GM19397 (cell line): ENCODE measurements around the gene FAM156B.
"Not testable (repeated sequence)": the region's sequence is repeated elsewhere in the genome, so short reads cannot be mapped to it uniquely, and the experiment has no call there.

Experiments used
- ATAC-seq: cut with Tn5 transposase; IDR thresholded peaks from one replicate; pipeline ENCODE4 v1.9.1; 2021; ENCODE audit warnings: mild to moderate bottlenecking, moderate library complexity; ENCODE audit not compliant: unreplicated experiment

FAM156B gene, protein sequence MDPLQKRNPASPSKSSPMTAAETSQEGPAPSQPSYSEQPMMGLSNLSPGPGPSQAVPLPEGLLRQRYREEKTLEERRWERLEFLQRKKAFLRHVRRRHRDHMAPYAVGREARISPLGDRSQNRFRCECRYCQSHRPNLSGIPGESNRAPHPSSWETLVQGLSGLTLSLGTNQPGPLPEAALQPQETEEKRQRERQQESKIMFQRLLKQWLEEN

DNA sequence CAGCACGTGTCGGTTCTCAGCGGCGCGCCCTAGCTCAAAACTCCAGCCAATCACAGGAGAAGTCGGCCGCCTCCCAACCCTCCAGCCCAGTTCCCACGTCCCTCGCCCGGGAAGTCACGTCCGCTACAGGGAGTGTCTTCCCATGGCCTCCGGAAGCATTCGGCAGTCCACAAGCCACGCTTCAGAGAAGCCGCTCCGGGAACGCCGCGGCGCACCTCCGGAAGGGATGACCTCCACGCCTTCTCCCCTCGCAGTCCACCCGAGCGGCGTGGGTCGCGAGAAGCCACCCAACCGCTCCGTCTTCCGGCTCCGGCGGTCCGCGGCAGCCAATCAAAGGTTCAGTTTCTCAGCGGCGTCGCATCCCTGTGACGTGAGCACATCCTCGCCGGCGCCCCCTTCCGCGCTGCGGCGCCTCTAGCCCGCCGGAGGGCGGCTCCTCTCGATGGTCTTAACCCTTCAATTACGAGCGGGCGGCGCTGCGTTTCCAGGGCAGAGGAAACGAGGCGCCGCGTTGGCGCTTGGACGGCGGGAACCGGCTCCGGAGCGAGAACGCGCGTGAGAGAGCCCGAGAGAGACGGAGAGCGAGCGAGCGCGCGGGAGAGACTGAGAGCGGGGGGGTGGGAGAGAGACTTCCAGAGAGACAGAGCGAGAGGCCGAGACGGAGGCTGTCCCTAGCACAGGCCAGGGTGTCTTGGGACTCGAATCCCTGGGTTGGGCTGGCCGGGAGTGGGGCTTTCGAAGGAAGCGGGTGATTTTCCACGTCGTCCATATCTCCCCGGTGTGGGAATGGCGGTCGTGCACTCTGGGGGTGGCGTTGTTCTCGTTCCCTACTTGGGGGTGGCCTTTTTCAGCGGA is at the start of gene FAM156B:
Gene FAM156B (plus strand): TSS at position 476 of the 855 bp plus-strand sequence. CDS start 9,896 bp downstream, outside the sequence.
- peak; percentile 90 for ATAC-seq

DNA sequence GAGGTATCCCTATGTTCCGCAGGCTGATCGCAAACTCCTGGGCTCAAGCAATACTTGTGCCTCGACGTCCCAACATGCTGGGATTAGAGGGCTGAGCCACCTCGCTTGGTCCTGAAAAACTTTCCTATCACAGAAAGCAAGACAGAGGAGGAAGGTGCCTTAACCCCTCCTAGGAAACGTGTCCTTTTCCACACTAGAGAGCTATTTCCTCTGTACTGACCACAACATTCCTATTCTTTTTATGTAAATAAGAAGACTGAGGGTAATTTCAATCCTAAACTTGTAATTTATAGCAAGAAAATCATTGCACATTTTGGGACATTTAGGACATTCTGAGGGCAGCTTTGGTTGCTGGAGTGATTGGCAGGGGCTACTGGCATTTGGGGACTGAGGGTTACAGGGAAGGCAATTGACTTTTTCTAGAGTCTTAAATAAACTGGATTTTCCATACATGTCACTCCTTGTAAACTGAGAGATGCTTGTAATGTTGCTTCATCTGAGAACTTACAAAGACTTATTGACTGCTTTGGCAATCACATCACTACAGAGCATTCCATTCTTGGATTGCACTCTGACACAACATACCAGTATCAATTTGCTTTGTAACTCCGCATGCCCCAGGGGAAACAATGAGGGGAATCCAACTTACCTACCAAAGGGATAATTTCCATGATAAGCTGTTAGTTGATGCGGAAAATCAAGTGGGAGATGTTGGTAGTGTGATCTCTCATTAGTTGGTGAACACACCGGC is 44.8 kb upstream of the FAM156B start:
- ATAC-seq = no peak

DNA sequence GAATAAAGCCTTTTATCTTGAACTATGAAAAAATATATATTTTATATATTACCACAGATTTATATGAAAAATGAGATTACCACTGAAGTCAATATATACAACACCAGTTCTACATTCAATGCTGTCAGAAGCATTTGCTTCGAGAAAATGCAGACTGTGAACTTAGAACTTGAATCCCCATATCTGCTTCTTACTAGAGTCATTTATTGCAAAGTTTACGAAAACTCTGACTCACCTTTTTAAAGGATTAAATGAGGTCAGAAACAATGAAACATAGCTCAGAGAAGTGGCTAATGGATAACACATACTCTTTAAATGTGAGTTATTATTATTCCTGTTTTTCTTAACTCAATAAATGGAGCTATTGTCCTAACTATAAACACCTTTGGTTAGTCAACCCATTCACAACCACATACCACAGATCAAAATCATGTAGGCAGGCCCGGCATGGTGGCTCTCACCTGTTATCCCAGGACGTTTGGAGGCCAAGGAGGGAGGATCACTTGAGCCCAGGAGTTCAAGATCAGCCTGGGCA is 40.1 kb upstream of the FAM156B start:
- not testable (repeated sequence) for ATAC-seq

DNA sequence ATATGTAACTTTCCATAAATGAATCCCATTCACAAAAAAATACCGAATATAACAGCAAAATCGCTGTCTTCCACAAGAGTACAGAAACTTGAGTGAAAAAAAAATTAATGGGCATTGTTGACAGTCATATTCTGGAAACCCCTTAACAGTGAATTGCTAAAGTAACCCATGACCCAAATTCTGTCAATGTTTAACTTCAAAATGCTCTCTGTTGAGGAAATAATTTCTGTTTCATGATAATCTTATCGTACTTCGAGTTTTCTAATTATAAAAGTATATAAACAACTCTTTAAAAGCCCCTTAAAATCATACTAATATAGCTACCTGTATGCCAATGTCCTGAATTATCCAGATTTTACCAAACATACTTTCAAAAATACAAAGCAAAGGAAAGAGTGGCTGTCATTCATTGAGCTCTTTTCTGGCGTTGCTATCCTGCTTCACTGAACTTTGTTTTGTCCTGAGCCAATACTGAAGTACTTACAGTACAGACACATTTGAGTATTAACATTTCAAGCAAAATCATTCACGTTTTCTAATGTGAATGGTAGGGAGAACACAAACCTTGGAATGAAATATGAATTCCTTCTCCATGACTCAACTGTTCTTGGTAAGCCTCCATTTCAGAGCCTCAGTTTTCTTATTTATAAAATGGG is 31.7 kb upstream of the FAM156B start:
- no peak for ATAC-seq

DNA sequence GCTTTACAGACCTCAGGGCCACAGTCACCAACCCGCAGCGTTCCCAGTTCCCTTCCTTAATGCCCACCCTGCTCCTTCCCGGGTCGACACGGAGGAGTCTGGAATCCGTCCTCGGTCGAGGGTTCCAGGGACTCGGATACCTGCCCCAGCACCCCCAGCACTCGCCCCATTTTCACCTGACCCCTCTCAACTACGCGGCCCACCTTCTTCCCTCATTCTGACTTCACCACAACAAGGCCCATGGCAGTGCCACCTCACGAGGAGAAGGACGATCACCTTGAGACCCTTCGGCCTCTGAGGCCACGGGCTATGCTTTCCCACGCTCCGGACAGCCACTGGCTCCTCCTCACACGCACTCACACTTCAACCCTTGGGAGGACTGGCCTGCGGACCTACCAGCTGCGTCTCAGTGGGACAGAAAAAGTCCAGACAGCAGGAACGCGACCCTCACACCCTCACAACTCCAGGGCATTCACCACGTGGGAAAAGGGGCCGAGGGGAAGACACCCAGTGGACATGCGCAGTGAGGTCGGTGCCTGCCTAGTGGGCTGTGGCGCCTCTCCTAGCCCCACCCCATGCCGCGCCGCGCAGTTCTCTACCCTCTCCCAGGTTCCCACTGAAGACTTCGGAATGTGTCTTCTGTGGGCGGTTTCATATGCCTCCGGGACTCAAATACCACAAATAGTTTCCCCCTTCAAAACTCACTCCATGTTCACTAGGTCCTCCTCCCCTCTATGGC is 29.4 kb upstream of the FAM156B start, which contains the start of gene XAGE3:
Gene XAGE3 (minus strand): TSS at position 474 of the 739 bp plus-strand sequence. CDS start 950 bp downstream, outside the sequence.
- ATAC-seq = no peak

DNA sequence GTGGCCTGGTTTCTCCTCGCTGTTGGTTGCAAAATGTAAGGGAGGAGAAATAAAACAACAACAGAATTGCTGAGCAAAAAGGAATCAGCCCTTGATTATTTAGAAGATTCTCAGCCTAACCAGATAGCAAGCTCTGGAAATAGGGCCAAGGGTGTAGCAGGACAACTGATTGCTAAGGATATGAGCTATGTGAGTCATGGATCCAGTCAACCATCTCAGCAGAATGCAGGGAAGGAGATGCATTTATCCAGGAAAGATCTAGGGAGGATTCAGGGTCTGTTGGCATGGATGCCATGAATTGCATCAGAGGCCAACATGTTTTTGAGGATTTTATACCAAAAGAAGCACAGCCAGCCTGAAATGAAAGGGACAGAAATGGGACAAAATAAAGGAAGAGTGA is 27.1 kb upstream of the FAM156B start:
- ATAC-seq = no peak

DNA sequence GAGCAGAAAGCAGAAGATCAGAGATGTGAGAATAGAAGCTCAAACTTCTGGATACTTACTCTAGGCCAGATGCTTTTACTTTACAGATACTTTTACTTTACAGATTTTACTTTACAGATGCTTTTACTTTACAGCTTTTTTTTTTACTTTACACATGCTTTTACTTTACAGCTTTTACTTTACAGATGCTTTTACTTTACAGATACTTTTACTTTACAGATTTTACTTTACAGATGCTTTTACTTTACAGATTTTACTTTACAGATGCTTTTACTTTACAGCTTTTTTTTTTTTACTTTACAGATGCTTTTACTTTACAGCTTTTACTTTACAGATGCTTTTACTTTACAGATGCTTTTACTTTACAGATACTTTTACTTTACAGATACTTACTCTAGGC is 23.3 kb upstream of the FAM156B start:
- ATAC-seq = not testable (repeated sequence)

DNA sequence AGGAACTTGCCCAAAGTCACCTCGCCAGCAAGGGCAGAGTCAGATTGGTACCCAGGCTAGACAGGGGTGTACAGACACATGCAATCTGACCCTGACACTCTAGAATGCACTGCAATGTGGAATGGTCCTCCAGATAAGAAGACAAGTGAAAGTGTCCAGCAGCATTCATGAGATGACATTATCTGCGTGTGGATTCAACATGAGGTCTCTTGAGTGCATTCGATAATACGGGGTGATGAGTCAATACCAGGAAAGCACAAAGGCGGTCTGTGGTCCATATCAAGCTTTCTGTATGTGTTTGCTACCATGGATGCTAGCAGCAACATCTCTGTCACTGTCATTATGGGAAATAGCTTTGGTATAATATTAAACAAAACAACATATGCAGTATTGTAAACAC is 22.5 kb upstream of the FAM156B start:
- no peak for ATAC-seq

DNA sequence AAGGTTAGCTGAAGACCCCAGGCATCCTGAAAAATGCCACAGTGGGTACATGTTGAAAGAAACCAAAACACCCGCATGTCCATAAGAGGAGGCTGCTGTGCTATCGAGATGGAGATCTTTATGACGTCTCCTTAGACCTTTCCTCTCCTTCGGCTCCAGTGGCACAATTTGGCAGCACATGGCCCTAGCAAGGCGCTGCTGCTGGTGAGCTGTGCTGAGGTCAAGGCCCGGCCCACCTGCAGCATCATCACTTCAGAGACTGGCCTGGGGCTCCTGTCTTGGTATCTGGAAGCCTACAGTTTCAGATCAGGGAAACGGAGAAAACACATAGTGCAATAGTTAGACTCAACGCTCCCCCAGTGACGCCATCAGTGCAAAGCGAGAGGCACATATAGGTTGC is 21.7 kb upstream of the FAM156B start:
- ATAC-seq = not testable (repeated sequence)

DNA sequence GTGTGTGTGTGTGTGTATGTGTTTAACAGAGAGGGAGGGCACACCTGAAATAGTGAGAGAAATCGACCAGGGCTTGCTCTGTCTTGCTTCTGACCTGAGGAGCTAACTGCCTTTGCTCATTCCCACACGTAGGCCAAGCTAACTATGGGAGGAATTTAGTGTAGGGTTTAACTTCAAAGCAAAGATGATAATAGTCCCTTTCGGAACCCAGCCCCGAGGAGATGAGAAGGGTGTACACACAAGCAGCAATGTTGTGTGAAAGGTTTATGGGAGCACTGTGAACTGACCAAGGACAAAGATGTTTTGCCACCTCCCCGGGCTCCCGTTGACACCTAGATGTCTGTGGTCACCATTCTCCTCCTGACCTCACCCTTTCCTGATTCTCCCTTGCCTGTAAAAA is 20.7 kb upstream of the FAM156B start:
- ATAC-seq = not testable (repeated sequence)

DNA sequence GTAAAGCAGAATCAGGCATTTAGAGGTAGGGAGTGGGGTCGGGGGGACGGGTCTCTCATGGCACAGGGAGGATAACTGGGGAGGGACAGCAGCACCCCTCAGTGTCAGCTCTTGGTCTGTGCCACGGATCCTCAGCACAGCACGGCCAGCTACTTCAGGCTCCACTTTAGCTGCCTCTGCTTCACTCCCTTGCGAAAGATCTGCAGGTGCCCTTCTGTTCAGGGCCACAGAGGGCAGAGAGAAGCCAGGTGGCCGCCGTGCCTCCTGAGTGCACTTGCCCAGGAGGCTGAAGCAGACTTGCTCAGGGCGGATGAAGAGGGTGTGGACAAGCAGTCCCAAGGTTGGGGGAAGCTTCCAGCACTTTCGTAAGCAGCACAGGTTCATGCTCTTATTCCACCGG is 9.7 kb upstream of the FAM156B start:
- ATAC-seq = not testable (repeated sequence)

DNA sequence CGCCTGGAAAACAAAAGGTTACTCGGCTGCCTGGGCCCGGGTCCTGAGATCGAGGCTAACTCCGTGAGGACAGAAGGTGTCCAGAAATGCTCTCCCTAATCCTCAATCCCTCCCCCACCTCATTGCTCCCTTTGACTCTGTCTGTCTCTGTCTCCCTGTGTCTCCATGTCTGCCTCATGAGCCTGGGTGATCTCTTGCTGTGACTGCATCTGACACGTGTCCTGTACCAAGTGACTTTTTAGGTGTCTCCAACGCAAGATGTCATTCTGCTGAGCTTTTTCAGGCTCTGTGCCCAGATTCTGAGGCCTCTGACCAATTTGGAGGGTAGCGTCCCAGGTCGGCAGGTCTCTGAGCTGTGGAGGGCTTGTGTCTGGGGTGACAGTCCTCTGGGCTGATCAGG is 9.0 kb upstream of the FAM156B start:
- ATAC-seq = not testable (repeated sequence)

DNA sequence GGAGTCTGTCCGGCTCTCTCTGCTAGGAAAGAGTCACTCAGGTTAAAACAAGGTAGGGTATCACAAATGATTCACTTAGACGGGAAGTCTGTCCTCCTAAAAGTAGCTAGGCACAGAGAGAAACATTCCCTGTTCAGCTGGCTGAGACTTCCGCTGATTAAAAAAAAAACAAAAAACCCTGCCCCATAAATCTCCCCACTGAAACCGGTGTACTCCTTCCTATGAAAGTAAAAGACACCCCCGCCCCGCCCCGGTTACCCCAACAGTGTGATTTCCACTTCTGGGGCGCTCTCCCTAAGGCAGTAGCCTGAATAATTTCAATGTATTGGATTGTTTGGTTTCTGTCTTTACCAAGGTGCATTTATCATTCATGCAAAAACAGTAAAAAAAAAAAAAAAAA is 692 bp upstream of the FAM156B start:
- ATAC-seq = not testable (repeated sequence)

DNA sequence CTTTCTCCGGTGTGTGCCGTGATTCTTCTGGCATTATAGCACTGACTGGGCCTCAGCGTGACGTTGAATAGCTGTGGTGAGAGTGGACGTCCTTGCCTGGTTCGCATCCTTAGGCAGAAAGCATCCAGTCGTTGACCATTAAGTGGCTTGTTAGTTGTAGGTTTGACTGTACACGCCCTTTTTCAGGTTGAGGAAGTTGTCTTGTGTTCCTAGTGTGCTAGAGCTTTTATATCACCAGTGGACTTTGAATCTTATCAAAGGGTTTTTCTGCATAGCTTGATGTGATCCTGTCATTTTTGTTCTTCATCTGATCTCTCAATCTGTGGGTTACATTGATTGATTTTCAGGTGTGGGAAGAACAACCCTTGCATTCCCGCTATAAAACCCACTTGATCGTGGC is 8.4 kb downstream of the FAM156B start:
- not testable (repeated sequence) for ATAC-seq

DNA sequence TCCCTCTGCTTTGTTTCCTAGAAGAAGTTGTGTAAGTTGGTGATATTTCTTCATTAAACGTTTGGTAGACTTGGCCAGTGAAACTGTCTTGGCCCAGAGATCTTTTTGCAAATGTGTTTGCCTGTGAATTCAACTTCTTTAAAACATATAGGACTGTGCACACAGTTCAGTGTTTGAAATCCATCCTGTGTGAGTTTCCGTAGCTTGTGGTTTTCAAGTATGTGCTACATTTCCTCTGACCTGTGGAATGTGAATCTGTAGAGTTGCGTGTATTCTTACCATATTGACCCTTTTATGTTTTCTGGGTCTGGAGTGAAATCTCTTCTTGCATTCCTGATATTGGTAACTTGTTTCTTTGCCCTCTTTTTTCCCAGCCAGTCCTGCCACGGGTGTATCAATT is 8.9 kb downstream of the FAM156B start:
- not testable (repeated sequence) for ATAC-seq

DNA sequence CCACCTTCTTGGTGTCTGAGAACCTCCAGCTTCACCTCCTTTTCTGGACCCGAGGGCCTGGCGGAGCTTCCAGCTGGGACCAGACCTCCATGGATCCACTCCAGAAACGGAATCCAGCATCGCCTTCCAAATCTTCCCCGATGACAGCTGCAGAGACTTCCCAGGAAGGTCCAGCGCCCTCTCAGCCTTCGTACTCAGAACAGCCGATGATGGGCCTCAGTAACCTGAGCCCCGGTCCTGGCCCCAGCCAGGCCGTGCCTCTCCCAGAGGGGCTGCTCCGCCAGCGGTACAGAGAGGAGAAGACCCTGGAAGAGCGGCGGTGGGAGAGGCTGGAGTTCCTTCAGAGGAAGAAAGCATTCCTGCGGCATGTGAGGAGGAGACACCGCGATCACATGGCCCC is 10.0 kb downstream of the FAM156B start:
- not testable (repeated sequence) for ATAC-seq

DNA sequence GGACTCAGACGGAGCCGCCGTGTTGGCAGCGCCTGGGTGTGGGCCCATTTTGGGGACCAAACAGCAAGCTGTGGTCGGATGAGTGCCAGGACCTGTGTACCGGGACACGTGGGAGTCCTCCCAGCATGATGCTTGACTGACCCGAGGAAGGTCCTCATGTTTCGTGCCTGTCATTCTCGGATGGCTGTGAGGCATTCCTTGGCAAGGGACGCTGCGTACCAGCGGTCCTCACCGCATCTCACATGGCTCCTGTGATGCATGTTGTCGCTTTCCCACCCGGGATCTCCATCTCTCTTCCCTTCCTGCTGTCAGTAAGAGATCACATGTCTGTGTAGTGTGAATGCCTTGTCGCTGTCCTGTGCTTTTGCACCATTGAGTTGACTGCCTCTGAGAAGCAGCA is 10.8 kb downstream of the FAM156B start:
- ATAC-seq = not testable (repeated sequence)

DNA sequence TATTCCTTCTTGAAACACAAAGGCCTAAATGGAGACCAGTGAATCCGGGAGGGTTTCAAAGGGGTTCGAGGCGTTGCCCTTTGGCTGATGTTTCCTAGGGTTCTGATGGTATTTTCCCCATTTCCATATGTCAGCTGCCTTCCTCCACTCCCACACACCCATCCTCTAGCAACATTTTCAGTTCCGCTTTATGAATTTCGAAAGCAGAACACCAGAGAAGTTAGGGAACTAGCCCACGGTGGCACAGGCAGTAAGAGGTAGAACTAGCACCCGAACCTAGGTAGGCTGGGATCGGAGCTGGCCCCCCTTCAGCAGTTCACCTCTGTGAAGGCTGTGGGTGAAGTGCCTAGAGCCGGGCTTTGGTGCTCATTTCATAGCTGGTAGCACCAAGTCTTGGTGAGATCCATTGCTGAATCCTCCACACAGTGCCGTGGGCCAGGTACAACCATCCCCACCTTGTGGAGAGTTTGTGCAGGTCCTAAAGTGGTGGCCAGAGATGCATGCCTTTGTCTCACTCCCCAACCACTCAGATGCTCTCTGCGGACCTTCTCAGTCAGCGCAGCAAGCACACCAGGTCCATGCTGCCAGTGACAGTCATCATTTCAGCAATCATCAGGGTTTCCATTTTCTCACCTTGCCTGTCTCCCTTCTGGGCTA is 12.3 kb downstream of the FAM156B start:
- ATAC-seq = not testable (repeated sequence)

DNA sequence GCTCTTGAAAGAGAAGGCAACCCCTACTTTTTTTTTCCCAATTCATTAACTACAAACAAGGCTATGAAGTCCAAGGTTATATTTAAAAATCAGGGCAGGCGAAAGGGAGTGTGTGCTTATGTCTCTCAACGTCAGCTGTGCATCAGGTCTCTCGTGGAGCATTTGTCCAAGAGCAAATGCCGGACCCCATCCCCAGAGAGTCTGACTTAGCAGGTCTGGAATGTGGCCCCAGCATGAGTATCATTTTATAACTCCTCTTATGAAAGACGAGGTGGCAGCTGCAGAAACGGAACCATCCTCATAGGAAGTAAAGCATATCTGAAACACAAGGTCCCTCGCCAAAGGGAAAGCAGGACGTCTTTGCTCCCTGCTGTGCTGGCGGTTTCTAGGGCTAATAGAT is 16.6 kb downstream of the FAM156B start:
- ATAC-seq = not testable (repeated sequence)
